DMS 273 (cell line): ENCODE measurements around the gene INTS3.
A peak's percentile ranks its signal among the peaks of the same experiment; 100 is the strongest.

ENCODE experiments used
- DNase-seq: peaks from one replicate; lab custom pipeline; 2025; ENCODE audit not compliant: unreplicated experiment; lab: John Stamatoyannopoulos, UW

The INTS3 gene

GRCh38 chr1:153727463-153728304 lies at the start of gene INTS3:
Gene INTS3 (plus strand): TSS chr1:153728050. CDS start chr1:153728635, 585 bp downstream.
- peak; percentile 100 for DNase-seq

- DNase-seq, result peak; percentile 69
Measured at GRCh38 chr1:153678519-153679336, 49.1 kb upstream of the INTS3 start, which contains the start of gene NPR1. Gene NPR1 (plus strand): TSS chr1:153678688. CDS start chr1:153679109, 421 bp downstream.

GRCh38 chr1:153679337-153680119 lies 48.3 kb upstream of the INTS3 start:
- DNase-seq, result peak; percentile 61

GRCh38 chr1:153680120-153680403 lies 47.8 kb upstream of the INTS3 start:
- no peak for DNase-seq

GRCh38 chr1:153682730-153683129 lies 45.1 kb upstream of the INTS3 start:
- DNase-seq, result no peak

- DNase-seq, result no peak
Measured at GRCh38 chr1:153683854-153684253, 44.0 kb upstream of the INTS3 start.

GRCh38 chr1:153684892-153685291 lies 43.0 kb upstream of the INTS3 start:
- DNase-seq, result no peak

- DNase-seq, result no peak
Measured at GRCh38 chr1:153685544-153686340, 42.1 kb upstream of the INTS3 start.

GRCh38 chr1:153687346-153688125 lies 40.3 kb upstream of the INTS3 start:
- no peak for DNase-seq

- no peak for DNase-seq
Measured at GRCh38 chr1:153688276-153688675, 39.6 kb upstream of the INTS3 start.

GRCh38 chr1:153688736-153689328 lies 39.0 kb upstream of the INTS3 start:
- DNase-seq, result no peak

GRCh38 chr1:153693466-153693865 lies 34.4 kb upstream of the INTS3 start:
- DNase-seq, result no peak

GRCh38 chr1:153696741-153697140 lies 31.1 kb upstream of the INTS3 start:
- DNase-seq, result no peak

- DNase-seq, result peak; percentile 57
Measured at GRCh38 chr1:153697191-153698019, 30.4 kb upstream of the INTS3 start.

GRCh38 chr1:153698020-153698922 lies 29.6 kb upstream of the INTS3 start:
- DNase-seq, result peak; percentile 92

- no peak for DNase-seq
Measured at GRCh38 chr1:153698923-153699714, 28.7 kb upstream of the INTS3 start.

GRCh38 chr1:153699768-153700167 lies 28.1 kb upstream of the INTS3 start:
- DNase-seq, result no peak
